HG02852 (cell line): ENCODE measurements around the gene DNAAF5.

Experiments used
- ATAC-seq: cut with Tn5 transposase; IDR thresholded peaks from one replicate; pipeline ENCODE4 v1.9.1; 2021; ENCODE audit warnings: mild to moderate bottlenecking, moderate library complexity; ENCODE audit not compliant: unreplicated experiment

Gene DNAAF5

DNA sequence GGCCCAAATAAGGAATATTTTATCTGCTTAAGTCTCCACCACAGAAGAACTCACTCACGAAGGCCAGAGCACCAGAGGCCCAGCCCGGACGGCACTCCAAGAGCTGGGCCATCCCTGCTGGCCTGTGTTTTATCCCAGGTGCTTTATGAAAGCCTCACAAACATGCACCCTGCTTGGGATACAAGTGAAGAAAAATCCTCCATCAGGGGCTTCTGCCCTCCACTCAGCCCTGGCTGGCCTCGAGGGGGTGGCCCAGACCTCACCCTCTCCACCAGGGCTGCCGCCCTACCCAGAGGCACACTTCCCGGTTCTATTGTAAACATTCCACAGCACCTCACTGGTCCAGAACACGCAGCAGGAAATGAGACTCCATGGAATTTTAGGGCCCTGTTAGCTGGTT lies 19.8 kb upstream of the DNAAF5 start:
- ATAC-seq: no peak

- no peak for ATAC-seq
Observed at GRCh38 chr7:707296-708000, 19.1 kb upstream of the DNAAF5 start.

DNA sequence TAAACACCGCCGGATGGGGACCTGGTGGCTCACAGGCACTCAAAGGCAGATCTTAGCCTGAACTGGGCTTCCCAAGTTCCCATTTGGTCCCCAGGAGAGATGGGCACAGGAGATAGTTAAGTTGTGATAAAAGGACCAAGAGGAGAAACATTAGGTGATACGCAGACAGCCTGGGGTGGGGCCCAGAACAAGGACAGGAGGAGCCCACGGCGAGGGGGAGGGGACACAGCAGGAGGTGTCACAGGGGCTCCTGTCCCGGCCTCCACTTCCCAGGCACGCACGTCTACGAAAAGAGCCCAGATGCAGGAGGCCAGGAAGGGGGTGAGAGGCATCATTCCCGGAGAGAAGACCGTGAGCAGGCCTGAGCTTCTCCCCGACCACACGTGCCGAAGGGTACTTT lies 16.3 kb upstream of the DNAAF5 start:
- ATAC-seq: no peak

GRCh38 chr7:711093-711921 lies 15.2 kb upstream of the DNAAF5 start:
- no peak for ATAC-seq

GRCh38 chr7:711922-712380 lies 14.5 kb upstream of the DNAAF5 start:
- ATAC-seq: no peak

GRCh38 chr7:712381-713138 lies 13.9 kb upstream of the DNAAF5 start:
- ATAC-seq: no peak

GRCh38 chr7:713139-713457 lies 13.4 kb upstream of the DNAAF5 start:
- ATAC-seq: no peak

- no peak for ATAC-seq
Observed at GRCh38 chr7:713488-714230, 12.8 kb upstream of the DNAAF5 start.

GRCh38 chr7:714251-714671 lies 12.2 kb upstream of the DNAAF5 start:
- no peak for ATAC-seq

GRCh38 chr7:716222-716621 lies 10.3 kb upstream of the DNAAF5 start:
- no peak for ATAC-seq

GRCh38 chr7:716636-717035 lies 9.9 kb upstream of the DNAAF5 start:
- ATAC-seq: no peak

- ATAC-seq: no peak
Observed at GRCh38 chr7:721619-722248, 4.8 kb upstream of the DNAAF5 start.

- no peak for ATAC-seq
Observed at GRCh38 chr7:723541-723940, 3.0 kb upstream of the DNAAF5 start.

DNA sequence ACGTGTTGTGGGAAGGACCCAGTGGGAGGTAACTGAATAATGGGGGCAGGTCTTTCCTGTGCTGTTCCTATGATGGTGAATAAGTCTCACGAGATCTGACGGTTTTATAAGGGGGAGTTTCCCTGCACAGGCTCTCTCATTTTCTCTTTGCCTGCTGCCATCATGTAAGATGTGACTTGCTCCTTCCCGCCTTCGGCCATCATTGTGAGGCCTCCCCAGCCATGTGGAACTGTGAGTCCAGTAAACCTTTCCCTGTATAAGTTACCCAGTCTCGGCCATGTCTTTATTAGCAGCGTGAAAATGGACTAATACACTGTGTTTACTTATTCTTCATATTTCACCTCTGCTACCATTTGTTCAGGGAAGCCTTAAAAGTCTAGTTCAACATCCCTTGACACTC lies 2.2 kb upstream of the DNAAF5 start:
- no peak for ATAC-seq

GRCh38 chr7:725223-726005 lies 1.1 kb upstream of the DNAAF5 start:
- ATAC-seq: no peak

DNA sequence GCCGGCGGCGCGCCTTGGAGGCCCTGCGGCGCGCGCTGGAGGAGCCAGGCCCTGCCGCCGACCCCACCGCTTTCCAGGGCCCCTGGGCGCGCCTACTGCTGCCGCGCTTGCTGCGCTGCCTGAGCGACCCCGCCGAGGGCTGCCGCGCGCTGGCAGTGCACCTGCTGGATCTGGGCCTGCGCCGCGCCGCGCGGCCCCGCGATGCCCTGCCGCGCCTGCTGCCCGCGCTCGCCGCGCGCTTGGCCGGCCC lies 280 bp downstream of the DNAAF5 start:
- no peak for ATAC-seq

GRCh38 chr7:727104-727805 lies 756 bp downstream of the DNAAF5 start, which contains the start of gene PRKAR1B:
TSS of gene PRKAR1B (minus strand) at chr7:727281. CDS start at chr7:711505, 15,776 bp downstream.
- peak; percentile 50 for ATAC-seq

- no peak for ATAC-seq
Observed at GRCh38 chr7:727806-728460, 1.4 kb downstream of the DNAAF5 start.

DNA sequence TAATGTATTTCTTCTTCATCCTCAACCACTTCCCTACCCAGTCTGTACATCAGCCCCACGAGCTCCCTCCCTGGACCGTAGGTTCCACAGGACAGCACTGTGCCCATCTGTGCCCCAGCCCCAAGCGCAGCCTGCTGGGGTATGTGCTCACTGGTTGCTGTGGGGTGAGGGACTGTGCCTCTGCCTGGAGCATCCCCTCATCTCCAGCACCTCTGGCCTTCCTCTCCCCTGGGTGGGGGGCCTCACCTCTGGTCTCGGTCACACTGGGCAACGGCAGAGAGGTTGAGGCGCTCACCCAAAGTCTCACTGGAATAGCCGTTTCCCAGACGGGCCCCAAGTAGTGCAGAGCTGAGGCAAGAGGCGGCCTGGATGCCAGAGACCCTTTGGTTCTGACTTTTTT lies 2.1 kb downstream of the DNAAF5 start:
- no peak for ATAC-seq
